B cell (primary cell): ENCODE results near the gene TFF2. TPM values are rescaled to one million over a fixed set of nuclear protein-coding genes. Genes with fewer than 3 reads are reported as not detected.

Experiments
- ATAC-seq: fragments of 200-7000 bp; cut with Tn5 transposase; one replicate; pipeline ENCODE4 v1.10.0; 2021; ENCODE audit warnings: low read depth, mild to moderate bottlenecking, moderate number of reproducible peaks, moderate library complexity
- CTCF ChIA-PET: fragments of 350-600 bp; sonication (Branson Sonifier 250); formaldehyde crosslinking; loops from one replicate; lab custom pipeline; 2021; ENCODE audit warnings: antibody characterized with exemption, inconsistent platforms; lab: Charles Lee
- POLR2A ChIA-PET: fragments of 350-600 bp; sonication (Branson Sonifier 250); formaldehyde crosslinking; loops from one replicate; lab custom pipeline; 2021; ENCODE audit warnings: antibody characterized with exemption; lab: Charles Lee
- DNase-seq: peaks from one replicate; pipeline ENCODE4 v3.0.0; 2013
- H2AFZ ChIP-seq: 2 replicates; pipeline ENCODE4 v1.6.1; 2012; ENCODE audit warnings: mild to moderate bottlenecking, low read depth, low read length; ENCODE audit not compliant: insufficient read depth, poor library complexity, severe bottlenecking
- H3K27ac ChIP-seq, 2 donors: 1 replicate in 1 of 2; 2 replicates in 1 of 2; pipeline ENCODE4 v1.5.1; 2012 to 2013; ENCODE audit warnings: low read length in 2 of 2, mild to moderate bottlenecking in 2 of 2, moderate library complexity in 1 of 2
- H3K27me3 ChIP-seq, 4 experiments: fragments of 200-600 bp in 1 of 4; sonication (generic) in 1 of 4; replicated peaks in 1 of 4; 1 replicate in 2 of 4; 2 replicates in 2 of 4; pipeline versions ENCODE4 v1.6.1 to v1.7.0; 2013 to 2016; ENCODE audit warnings: low read length in 3 of 4, mild to moderate bottlenecking in 2 of 4, mixed read lengths in 1 of 4, moderate library complexity in 1 of 4; ENCODE audit not compliant: insufficient read depth in 4 of 4, control insufficient read depth in 3 of 4; ENCODE audit errors: control extremely low read depth in 1 of 4
- H3K36me3 ChIP-seq, 2 experiments: replicated peaks in 1 of 2; 1 replicate in 1 of 2; 2 replicates in 1 of 2; pipeline versions ENCODE4 v1.6.1 to v1.7.1; 2013; ENCODE audit warnings: low read length in 1 of 2; ENCODE audit not compliant: insufficient read depth in 2 of 2, control insufficient read depth in 1 of 2; ENCODE audit errors: control extremely low read depth in 1 of 2, extremely low read depth in 1 of 2
- H3K4me1 ChIP-seq, 2 donors: fragments of 200-600 bp in 1 of 2; sonication (generic) in 1 of 2; 1 replicate in 1 of 2; 2 replicates in 1 of 2; pipeline versions ENCODE4 v1.5.1 to v1.6.1; 2013 to 2017; ENCODE audit warnings: low read length in 2 of 2; ENCODE audit not compliant: control insufficient read depth in 2 of 2, insufficient read depth in 2 of 2
- H3K4me2 ChIP-seq: replicated peaks from 2 replicates; pipeline ENCODE3; 2012; ENCODE audit warnings: mild to moderate bottlenecking, low read depth, low read length; ENCODE audit not compliant: poor library complexity, severe bottlenecking
- H3K4me3 ChIP-seq, 5 experiments: fragments of 200-600 bp in 1 of 5; sonication (generic) in 1 of 5; 1 replicate in 3 of 5; 2 replicates in 2 of 5; pipeline versions ENCODE4 v1.5.1 to v1.7.0; 2011 to 2016; ENCODE audit warnings: low read length in 4 of 5, mild to moderate bottlenecking in 4 of 5, low read depth in 2 of 5, control low read depth in 1 of 5, moderate library complexity in 1 of 5; ENCODE audit not compliant: insufficient read depth in 1 of 5; ENCODE audit errors: control extremely low read depth in 1 of 5, extremely low read depth in 1 of 5
- H3K79me2 ChIP-seq: fragments of 200-600 bp; sonication (generic); one replicate; pipeline ENCODE4 v1.6.0; 2016; ENCODE audit warnings: low read length; ENCODE audit not compliant: control insufficient read depth, insufficient read depth
- H3K9ac ChIP-seq: fragments of 200-600 bp; sonication (generic); 2 replicates; pipeline ENCODE4 v1.6.1; 2017; ENCODE audit warnings: mild to moderate bottlenecking, low read length, moderate library complexity
- H3K9me3 ChIP-seq, 3 donors: one replicate each; pipeline versions ENCODE4 v1.6.1 to v1.7.1; 2013; ENCODE audit warnings: low read length in 2 of 3; ENCODE audit not compliant: control insufficient read depth in 2 of 3, insufficient read depth in 1 of 3; ENCODE audit errors: control extremely low read depth in 1 of 3
- H4K20me1 ChIP-seq: 2 replicates; pipeline ENCODE4 v1.6.0; 2012; ENCODE audit warnings: mild to moderate bottlenecking, low read length; ENCODE audit not compliant: insufficient read depth, control insufficient read depth, poor library complexity, severe bottlenecking
- H3K27ac Mint-ChIP-seq: one replicate; pipeline ENCODE4 v1.8.0; 2021; ENCODE audit warnings: mixed read lengths
- H3K27me3 Mint-ChIP-seq: one replicate; pipeline ENCODE4 v1.8.0; 2021; ENCODE audit warnings: mixed read lengths
- H3K4me1 Mint-ChIP-seq: one replicate; pipeline ENCODE4 v1.8.0; 2021; ENCODE audit warnings: mixed read lengths
- H3K4me3 Mint-ChIP-seq: one replicate; pipeline ENCODE4 v1.8.0; 2021; ENCODE audit warnings: mixed read lengths
- H3K9me3 Mint-ChIP-seq: one replicate; pipeline ENCODE4 v1.8.0; 2022; ENCODE audit warnings: mixed read lengths; ENCODE audit not compliant: insufficient read depth
- EZH2 ChIP-seq: IDR thresholded peaks from 2 replicates; pipeline ENCODE4 v1.6.1; 2012; ENCODE audit warnings: borderline replicate concordance, low read depth, mild to moderate bottlenecking, moderate library complexity, low read length; ENCODE audit not compliant: insufficient read depth, poor library complexity, severe bottlenecking
- WGBS: methylation state at CpG from one replicate; pipeline ENCODE4 v1.1.5; 2013; ENCODE audit warnings: missing lambda C conversion rate; ENCODE audit not compliant: insufficient coverage; 5-methylcytosine and 5-hydroxymethylcytosine counted together
- intact Hi-C: fragments of 100-400 bp; cut with micrococcal nuclease; formaldehyde crosslinking; loops from one replicate; pipeline ENCODE4 v1.10.0; 2022
- polyA plus RNA-seq: library from polyadenylated mRNA; depleted of rRNA; stranded (reverse); fragments of >200 nt; gene quantifications from 2 replicates; pipeline ENCODE4 v1.2.3, GENCODE V29; 2012
- total RNA-seq, 2 donors: library from RNA; stranded (reverse); fragments of 120-200 nt in 1 of 2; gene quantifications; 1 replicate in 1 of 2; 2 replicates in 1 of 2; pipeline versions ENCODE4 v1.2.3 to v1.2.4, GENCODE V29; 2013 to 2022
- TF ChIP-seq, protein P1 (sequence below): fragments of 200-600 bp; IDR thresholded peaks from one replicate; pipeline ENCODE4 v1.8.0; 2022; ENCODE audit warnings: antibody characterized with exemption, mild to moderate bottlenecking

The TFF2 gene
- total and polyA plus RNA-seq, 2 donors (not counting 1 experiment from before 2014, with no cell fraction given) = not detected

- H2AFZ ChIP-seq = no peak overlapping the region
- POLR2A ChIA-PET = interaction anchor here (0.6 kb wide), 2 partner anchors 151 to 286 kb away, joined by 5 to 8 read pairs; no protein-coding TSS in a partner anchor
Measured at GRCh38 chr21:42362198-42362597, 11.4 kb upstream of the TFF2 start.

DNA sequence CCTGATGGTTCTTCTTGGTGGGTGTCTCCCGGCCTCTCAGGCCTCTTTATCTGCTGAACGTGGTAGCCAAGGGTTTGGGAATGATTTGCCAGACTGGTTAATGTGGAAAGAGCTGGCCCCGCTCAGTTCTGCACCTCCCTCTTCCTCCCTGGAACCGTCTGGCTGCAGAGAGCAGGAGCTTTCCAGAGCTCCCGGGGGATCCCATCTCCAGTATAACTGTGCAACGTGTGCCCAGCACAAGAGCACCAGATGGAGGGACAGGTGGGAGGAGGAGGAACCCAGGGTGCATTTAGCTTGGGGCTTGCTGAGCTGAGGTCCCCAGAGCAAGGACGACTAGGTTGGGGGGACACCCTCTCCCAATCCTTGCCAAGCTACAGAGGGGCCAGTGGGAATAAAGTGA lies 10.5 kb upstream of the TFF2 start:
- POLR2A ChIA-PET = no interaction called here
- Histone ChIP-seq H3K27ac (no peak overlapping the region), H3K4me2 (no peak overlapping the region), H3K9me3 (peaks cover 0 to 22% (median 4%) of the 10 kb centered on the region in 3 donors), H3K36me3 (no peaks in the 10 kb centered on the region), H3K4me1 (no peaks in the 10 kb centered on the region), H3K4me3 (no peak overlapping the region), H4K20me1 (no peaks in the 10 kb centered on the region), H3K9ac (no peak overlapping the region), H3K79me2 (no peaks in the 10 kb centered on the region), H3K27me3 (peaks cover 0 to 17% (median 4%) of the 10 kb centered on the region in 4 experiments), H2AFZ (no peak overlapping the region)
- H3K4me3 Mint-ChIP-seq = no peak overlapping the region
- TF ChIP-seq, protein P1, sequence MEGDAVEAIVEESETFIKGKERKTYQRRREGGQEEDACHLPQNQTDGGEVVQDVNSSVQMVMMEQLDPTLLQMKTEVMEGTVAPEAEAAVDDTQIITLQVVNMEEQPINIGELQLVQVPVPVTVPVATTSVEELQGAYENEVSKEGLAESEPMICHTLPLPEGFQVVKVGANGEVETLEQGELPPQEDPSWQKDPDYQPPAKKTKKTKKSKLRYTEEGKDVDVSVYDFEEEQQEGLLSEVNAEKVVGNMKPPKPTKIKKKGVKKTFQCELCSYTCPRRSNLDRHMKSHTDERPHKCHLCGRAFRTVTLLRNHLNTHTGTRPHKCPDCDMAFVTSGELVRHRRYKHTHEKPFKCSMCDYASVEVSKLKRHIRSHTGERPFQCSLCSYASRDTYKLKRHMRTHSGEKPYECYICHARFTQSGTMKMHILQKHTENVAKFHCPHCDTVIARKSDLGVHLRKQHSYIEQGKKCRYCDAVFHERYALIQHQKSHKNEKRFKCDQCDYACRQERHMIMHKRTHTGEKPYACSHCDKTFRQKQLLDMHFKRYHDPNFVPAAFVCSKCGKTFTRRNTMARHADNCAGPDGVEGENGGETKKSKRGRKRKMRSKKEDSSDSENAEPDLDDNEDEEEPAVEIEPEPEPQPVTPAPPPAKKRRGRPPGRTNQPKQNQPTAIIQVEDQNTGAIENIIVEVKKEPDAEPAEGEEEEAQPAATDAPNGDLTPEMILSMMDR = no peak
- TF ChIP-seq EZH2 = no peak
- intact Hi-C loops = no loop called here
- no peaks in the 10 kb centered on the region for H3K9me3 Mint-ChIP-seq
- H3K27ac Mint-ChIP-seq = no peak overlapping the region
- CTCF ChIA-PET = interaction anchor here (0.7 to 1.8 kb wide), 2 partner anchors 93 to 175 kb away, joined by 3 to 11 read pairs; no protein-coding TSS in a partner anchor
- 43% methylated on average over 1 of the region's 7 CpGs for WGBS
- DNase-seq (no peak), ATAC-seq (no peak)
- H3K27me3 Mint-ChIP-seq = peaks cover 39% of the 10 kb centered on the region
- no peaks in the 10 kb centered on the region for H3K4me1 Mint-ChIP-seq

More at GRCh38 chr21:42362198-42362597, 11.4 kb upstream of the TFF2 start:
- CTCF ChIA-PET = no interaction called here
- Mint-ChIP-seq H3K9me3 (no peaks in the 10 kb centered on the region), H3K27me3 (peaks cover 41% of the 10 kb centered on the region), H3K27ac (no peak overlapping the region), H3K4me3 (no peak overlapping the region), H3K4me1 (no peaks in the 10 kb centered on the region)
- ATAC-seq (no peak), DNase-seq (no peak)
- no peak for TF ChIP-seq EZH2
- TF ChIP-seq, protein P1 = no peak
- Histone ChIP-seq H3K27me3 (peaks cover 0 to 11% (median 4%) of the 10 kb centered on the region in 4 experiments), H3K79me2 (no peaks in the 10 kb centered on the region), H4K20me1 (no peaks in the 10 kb centered on the region), H3K36me3 (no peaks in the 10 kb centered on the region), H3K9me3 (peaks cover 0 to 15% (median 4%) of the 10 kb centered on the region in 3 donors), H3K4me1 (no peaks in the 10 kb centered on the region), H3K4me2 (no peak overlapping the region), H3K4me3 (no peak overlapping the region), H3K27ac (no peak overlapping the region), H3K9ac (no peak overlapping the region)
- intact Hi-C loops = no loop called here
- WGBS = 89% methylated on average over 3 of the region's 12 CpGs
